AG10803 (cell line): Measurements from ENCODE around the gene TTC23.

Source experiments
- DNase-seq: peaks from one replicate; pipeline ENCODE4 v3.0.0; 2010; ENCODE audit warnings: low read depth
- H3K4me3 ChIP-seq: 2 replicates; pipeline ENCODE4 v1.5.1; 2011; ENCODE audit warnings: mild to moderate bottlenecking, low read length, control low read depth
- CTCF ChIP-seq: conservative IDR thresholded peaks from 2 replicates; pipeline ENCODE4 v1.5.1; 2011; ENCODE audit warnings: mild to moderate bottlenecking, low read length, control low read depth, inconsistent platforms

Gene TTC23

DNA sequence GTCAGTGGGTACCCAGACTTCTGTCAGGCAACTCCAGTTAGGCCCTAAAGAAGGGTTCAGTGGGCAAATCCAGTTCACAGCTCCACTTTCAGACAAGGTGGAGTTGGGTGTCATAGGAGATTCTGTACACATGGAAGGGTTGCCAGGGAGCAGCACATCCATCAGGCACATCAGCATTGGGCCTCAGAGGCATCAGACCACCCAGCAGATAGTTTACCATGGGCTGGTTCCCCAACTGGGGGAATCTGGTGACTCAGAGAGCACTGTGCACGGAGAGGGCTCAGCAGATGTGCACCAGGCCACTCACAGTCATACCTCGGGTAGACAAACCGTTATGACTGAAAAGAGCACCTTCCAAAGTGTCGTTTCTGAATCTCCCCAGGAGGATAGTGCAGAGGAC lies 117.3 kb downstream of the TTC23 start:
- H3K4me3 ChIP-seq: no peak overlapping the region
- TF ChIP-seq CTCF: no peak
- no peak for DNase-seq

GRCh38 chr15:99131441-99132023 lies 117.8 kb downstream of the TTC23 start:
- no peak overlapping the region for H3K4me3 ChIP-seq
- no peak for TF ChIP-seq CTCF
- DNase-seq: no peak

GRCh38 chr15:99130765-99131440 lies 118.5 kb downstream of the TTC23 start:
- no peak for DNase-seq
- no peak overlapping the region for H3K4me3 ChIP-seq
- no peak for TF ChIP-seq CTCF

DNA sequence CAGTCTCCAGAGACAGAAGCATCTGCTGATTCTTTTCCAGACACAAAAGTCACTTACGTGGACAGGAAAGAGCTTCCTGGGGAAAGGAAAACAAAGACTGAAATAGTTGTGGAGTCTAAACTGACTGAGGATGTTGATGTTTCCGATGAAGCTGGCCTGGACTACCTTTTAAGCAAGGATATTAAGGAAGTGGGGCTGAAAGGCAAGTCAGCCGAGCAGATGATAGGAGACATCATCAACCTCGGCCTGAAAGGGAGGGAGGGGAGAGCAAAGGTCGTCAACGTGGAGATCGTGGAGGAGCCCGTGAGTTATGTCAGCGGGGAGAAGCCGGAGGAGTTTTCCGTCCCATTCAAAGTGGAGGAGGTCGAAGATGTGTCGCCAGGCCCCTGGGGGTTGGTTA lies 119.1 kb downstream of the TTC23 start:
- H3K4me3 ChIP-seq: no peak overlapping the region
- TF ChIP-seq CTCF: no peak
- no peak for DNase-seq

- no peak for DNase-seq
- no peak overlapping the region for H3K4me3 ChIP-seq
- no peak for TF ChIP-seq CTCF
These were observed 119.7 kb downstream of the TTC23 start for GRCh38 chr15:99129644-99130043.

DNA sequence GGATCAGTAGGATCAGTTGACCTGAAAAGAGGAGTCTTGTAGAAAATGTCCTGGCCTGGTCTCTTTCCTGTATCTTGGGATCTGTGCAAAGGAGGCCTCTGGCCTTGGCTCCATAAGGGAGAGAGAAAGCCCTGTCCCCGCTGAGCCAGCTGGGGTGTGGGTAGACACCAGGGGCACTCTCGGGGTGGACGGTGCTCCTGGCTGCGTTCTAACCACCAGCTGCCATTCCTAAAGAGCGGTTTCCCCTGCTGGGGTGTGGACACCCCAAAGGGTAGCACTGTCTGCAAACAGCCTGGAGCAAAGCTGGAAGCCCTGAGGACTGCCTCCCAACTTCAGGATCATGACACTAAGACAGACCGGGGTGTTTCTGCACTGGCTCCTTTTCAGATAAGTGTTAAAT lies 121.0 kb downstream of the TTC23 start:
- no peak for DNase-seq
- no peak for TF ChIP-seq CTCF
- no peak overlapping the region for H3K4me3 ChIP-seq

- no peak overlapping the region for H3K4me3 ChIP-seq
- TF ChIP-seq CTCF: no peak
- no peak for DNase-seq
These were observed 121.6 kb downstream of the TTC23 start for GRCh38 chr15:99127773-99128172.
